IMR-90 (cell line): Measurements from ENCODE around the gene EIF3L. TPM values are rescaled to one million over a fixed set of nuclear protein-coding genes. Genes with fewer than 3 reads are reported as not detected.

Source experiments
- ATAC-seq: fragments of 200-7000 bp; cut with Tn5 transposase; 2 replicates; pipeline ENCODE4 v1.9.1; 2020; ENCODE audit warnings: low read depth, mild to moderate bottlenecking, moderate library complexity
- BruUV-seq: library from RNA; stranded (reverse); fragments of 400-500 nt; replicated peaks from 2 replicates; lab custom pipeline; 2021; lab: Mats Ljungman, UMichigan
- CTCF ChIA-PET: fragments of 300-600 bp; formaldehyde crosslinking; extraction: SDS; loops from one replicate; lab custom pipeline; 2021; ENCODE audit warnings: antibody characterized with exemption; lab: Yijun Ruan, JAX
- POLR2A ChIA-PET: fragments of 300-600 bp; sonication (Branson Sonifier 250); formaldehyde crosslinking; loops from one replicate; lab custom pipeline; 2022; ENCODE audit warnings: antibody characterized with exemption; ENCODE audit not compliant: unreplicated experiment; lab: Charles Lee
- DNase-seq: peaks from one replicate; pipeline ENCODE4 v3.0.0; 2013
- H2AFZ ChIP-seq: replicated peaks from 2 replicates; pipeline ENCODE3; 2013; ENCODE audit warnings: low read length, mild to moderate bottlenecking; ENCODE audit not compliant: poor library complexity
- H2AK5ac ChIP-seq: 2 replicates; pipeline ENCODE4 v1.6.1; 2013; ENCODE audit warnings: low read depth, low read length, inconsistent platforms
- H2AK9ac ChIP-seq: replicated peaks from 2 replicates; pipeline ENCODE3; 2013; ENCODE audit warnings: mild to moderate bottlenecking, low read depth, low read length, moderate library complexity; ENCODE audit not compliant: poor library complexity
- H2BK120ac ChIP-seq: 2 replicates; pipeline ENCODE4 v1.6.1; 2013; ENCODE audit warnings: low read depth, low read length, inconsistent platforms
- H2BK15ac ChIP-seq: 3 replicates; pipeline ENCODE4 v1.6.1; 2013; ENCODE audit warnings: low read depth, low read length, inconsistent platforms
- H2BK20ac ChIP-seq: 2 replicates; pipeline ENCODE4 v1.6.1; 2013; ENCODE audit warnings: low read depth, mild to moderate bottlenecking, inconsistent platforms, low read length, moderate library complexity
- H2BK5ac ChIP-seq: 2 replicates; pipeline ENCODE4 v1.6.1; 2013; ENCODE audit warnings: mild to moderate bottlenecking, low read depth, low read length, inconsistent platforms; ENCODE audit not compliant: poor library complexity, severe bottlenecking
- H3K14ac ChIP-seq: replicated peaks from 2 replicates; pipeline ENCODE4 v1.6.1; 2013; ENCODE audit warnings: low read depth, low read length, inconsistent platforms
- H3K18ac ChIP-seq: 2 replicates; pipeline ENCODE4 v1.6.1; 2013; ENCODE audit warnings: low read depth, low read length, control low read depth
- H3K23ac ChIP-seq: 2 replicates; pipeline ENCODE4 v1.6.1; 2013; ENCODE audit warnings: low read depth, low read length, inconsistent platforms
- H3K27ac ChIP-seq: 2 replicates; pipeline ENCODE4 v1.5.1; 2013; ENCODE audit warnings: mild to moderate bottlenecking, control low read depth, low read length; ENCODE audit not compliant: insufficient read depth
- H3K27me3 ChIP-seq: 2 replicates; pipeline ENCODE4 v1.6.1; 2013; ENCODE audit warnings: low read length; ENCODE audit not compliant: control insufficient read depth, insufficient read depth
- H3K36me3 ChIP-seq: 2 replicates; pipeline ENCODE4 v1.6.1; 2013; ENCODE audit warnings: low read length, mixed read lengths; ENCODE audit not compliant: control insufficient read depth, insufficient read depth
- H3K4ac ChIP-seq: 2 replicates; pipeline ENCODE4 v1.6.1; 2013; ENCODE audit warnings: low read depth, low read length, inconsistent platforms
- H3K4me1 ChIP-seq: 2 replicates; pipeline ENCODE4 v1.6.1; 2013; ENCODE audit warnings: low read length, mixed read lengths; ENCODE audit not compliant: control insufficient read depth, insufficient read depth
- H3K4me2 ChIP-seq: 2 replicates; pipeline ENCODE4 v1.6.1; 2013; ENCODE audit warnings: low read depth, mild to moderate bottlenecking, control low read depth, low read length, moderate library complexity
- H3K4me3 ChIP-seq: 2 replicates; pipeline ENCODE4 v1.5.1; 2013; ENCODE audit warnings: low read depth, mild to moderate bottlenecking, control low read depth, low read length, moderate library complexity; ENCODE audit not compliant: insufficient read depth
- H3K56ac ChIP-seq: 2 replicates; pipeline ENCODE4 v1.6.1; 2013; ENCODE audit warnings: low read length, inconsistent platforms; ENCODE audit not compliant: insufficient read depth; ENCODE audit errors: extremely low read depth
- H3K79me1 ChIP-seq, 2 experiments: 2 replicates each; pipeline ENCODE4 v1.6.1; 2013; ENCODE audit warnings: low read length in 2 of 2, inconsistent platforms in 1 of 2, low read depth in 1 of 2
- H3K9ac ChIP-seq: 2 replicates; pipeline ENCODE4 v1.6.1; 2013; ENCODE audit warnings: low read depth, low read length, control low read depth
- H3K9me1 ChIP-seq: 2 replicates; pipeline ENCODE4 v1.6.1; 2013; ENCODE audit warnings: low read length, inconsistent platforms; ENCODE audit not compliant: insufficient read depth
- H3K9me3 ChIP-seq: 2 replicates; pipeline ENCODE4 v1.6.1; 2013; ENCODE audit warnings: low read length; ENCODE audit not compliant: control insufficient read depth, insufficient read depth
- H4K20me1 ChIP-seq: 2 replicates; pipeline ENCODE4 v1.6.1; 2013; ENCODE audit warnings: low read length, inconsistent platforms; ENCODE audit not compliant: insufficient read depth
- H4K5ac ChIP-seq: 2 replicates; pipeline ENCODE4 v1.6.1; 2013; ENCODE audit warnings: mild to moderate bottlenecking, low read depth, low read length, control low read depth
- H4K8ac ChIP-seq, 2 experiments: 2 replicates each; pipeline ENCODE4 v1.6.1; 2013; ENCODE audit warnings: low read depth in 2 of 2, low read length in 2 of 2, control low read depth in 1 of 2, inconsistent platforms in 1 of 2
- H4K91ac ChIP-seq: 2 replicates; pipeline ENCODE4 v1.6.1; 2013; ENCODE audit warnings: low read depth, low read length, inconsistent platforms; ENCODE audit not compliant: insufficient read depth
- BHLHE40 ChIP-seq: fragments of 150-350 bp; IDR thresholded peaks from 2 replicates; pipeline ENCODE4 v1.6.1; 2016; ENCODE audit warnings: mild to moderate bottlenecking, low read depth, low read length
- CEBPB ChIP-seq: IDR thresholded peaks from 2 replicates; pipeline ENCODE4 v1.6.1; 2012; ENCODE audit warnings: low read depth, low read length, improper control_type of control experiment
- CHD1 ChIP-seq: IDR thresholded peaks from 2 replicates; pipeline ENCODE4 v1.6.1; 2012; ENCODE audit warnings: low read depth, low read length, improper control_type of control experiment
- CTCF ChIP-seq: conservative IDR thresholded peaks from 2 replicates; pipeline ENCODE4 v1.5.1; 2012; ENCODE audit warnings: mild to moderate bottlenecking, low read depth, low read length, improper control_type of control experiment
- ELK1 ChIP-seq: fragments of 150-350 bp; IDR thresholded peaks from 2 replicates; pipeline ENCODE4 v1.6.1; 2016; ENCODE audit warnings: low read depth, mild to moderate bottlenecking, low read length, moderate library complexity, borderline replicate concordance
- FOS ChIP-seq: fragments of 150-350 bp; IDR thresholded peaks from 2 replicates; pipeline ENCODE4 v1.6.1; 2016; ENCODE audit warnings: low read depth, low read length
- MXI1 ChIP-seq: IDR thresholded peaks from 2 replicates; pipeline ENCODE4 v1.6.1; 2012; ENCODE audit warnings: low read depth, mild to moderate bottlenecking, low read length, moderate library complexity, borderline replicate concordance
- NFE2L2 ChIP-seq: fragments of 150-350 bp; IDR thresholded peaks from 2 replicates; pipeline ENCODE4 v1.6.1; 2016; ENCODE audit warnings: low read depth, mild to moderate bottlenecking, low read length
- POLR2A ChIP-seq: IDR thresholded peaks from 2 replicates; pipeline ENCODE4 v1.6.1; 2012; ENCODE audit warnings: mild to moderate bottlenecking, low read depth, low read length
- RAD21 ChIP-seq: IDR thresholded peaks from 2 replicates; pipeline ENCODE4 v1.6.1; 2012; ENCODE audit warnings: low read length, improper control_type of control experiment
- RCOR1 ChIP-seq: IDR thresholded peaks from 2 replicates; pipeline ENCODE4 v1.6.1; 2012; ENCODE audit warnings: mild to moderate bottlenecking, low read length, improper control_type of control experiment; ENCODE audit not compliant: insufficient replicate concordance
- RFX5 ChIP-seq: IDR thresholded peaks from 2 replicates; pipeline ENCODE4 v1.8.0; 2012; ENCODE audit warnings: low read depth, mild to moderate bottlenecking, low read length, moderate library complexity
- SMC3 ChIP-seq: fragments of 150-350 bp; IDR thresholded peaks from 2 replicates; pipeline ENCODE4 v1.6.1; 2016; ENCODE audit warnings: low read depth, mild to moderate bottlenecking, antibody characterized with exemption, low read length, moderate library complexity
- WGBS, 2 experiments: methylation state at CpG; one replicate each; pipeline versions ENCODE4 v1.1.5 to v1.1.7; 2013; ENCODE audit warnings: missing lambda C conversion rate in 2 of 2; ENCODE audit not compliant: insufficient read length in 1 of 2; ENCODE audit errors: extremely low coverage in 2 of 2; 5-methylcytosine and 5-hydroxymethylcytosine counted together
- dilution Hi-C: fragments of 300-500 bp; cut with HindIII; formaldehyde crosslinking; loops from one replicate; pipeline ENCODE4 v1.14.3; 2018; ENCODE audit warnings: low sequenced_read_pairs; ENCODE audit not compliant: unreplicated experiment
- in situ Hi-C: fragments of 300-500 bp; cut with MboI; formaldehyde crosslinking; loops from 3 replicates; pipeline ENCODE4 v1.14.3; 2019; ENCODE audit warnings: low sequenced_read_pairs, inconsistent platforms, mixed read lengths
- intact Hi-C: fragments of 100-400 bp; cut with micrococcal nuclease; formaldehyde crosslinking; loops from 2 replicates; pipeline ENCODE4 v1.10.0; 2022
- polyA plus RNA-seq, 3 experiments: library from polyadenylated mRNA; depleted of rRNA; stranded (reverse); fragments of >200 nt; gene quantifications; 2 replicates each; pipeline ENCODE4 v1.2.3, GENCODE V29; 2012; ENCODE audit warnings: low replicate concordance in 1 of 3
- total RNA-seq: library from RNA; depleted of rRNA; stranded (reverse); fragments of >200 nt; gene quantifications from 2 replicates; pipeline ENCODE4 v1.2.3, GENCODE V29; 2012
- TF ChIP-seq, protein P1 (sequence below): fragments of 150-350 bp; IDR thresholded peaks from 2 replicates; pipeline ENCODE4 v1.6.1; 2017; ENCODE audit warnings: mild to moderate bottlenecking, antibody characterized with exemption, low read length, low read depth

The EIF3L gene
- total and polyA plus RNA-seq, 2 of the 4 experiments (the other 2 are of a cell fraction), result 391 to 593 TPM

- Histone ChIP-seq H2BK15ac (no peak overlapping the region), H2AK5ac (no peak overlapping the region), H3K18ac (no peak overlapping the region), H4K5ac (no peak overlapping the region), H3K9me1 (no peaks in the 10 kb centered on the region), H3K23ac (no peak overlapping the region), H2AFZ (peak overlapping the region; percentile 87), H3K79me1 (no peaks in the 10 kb centered on the region), H2BK5ac (no peak overlapping the region), H2AK9ac (peak overlapping the region; percentile 42), H3K27ac (no peak overlapping the region), H4K91ac (no peak overlapping the region), H2BK20ac (no peak overlapping the region), H3K9ac (no peak overlapping the region; the same call in 1 of the 2 replicates), H3K14ac (no peak overlapping the region), H3K4me1 (no peaks in the 10 kb centered on the region), H3K56ac (no peak overlapping the region), H3K36me3 (peaks cover 2% of the 10 kb centered on the region), H3K27me3 (peaks cover 27% of the 10 kb centered on the region), H2BK120ac (no peak overlapping the region), H3K4me3 (peak overlapping the region; percentile 47), H4K20me1 (no peaks in the 10 kb centered on the region), H3K4ac (no peak overlapping the region), H3K4me2 (peak overlapping the region; percentile 62), H4K8ac (no peak overlapping the region), H3K9me3 (no peaks in the 10 kb centered on the region)
- BruUV-seq, result no TSS peak
- dilution Hi-C loops, result no loop called here
- ATAC-seq (peak; percentile 61), DNase-seq (no peak)
- POLR2A ChIA-PET, result no interaction called here
- intact Hi-C loops, result no loop called here
- 17% methylated on average over 55 of the region's 135 CpGs; no CpG with 5 or more reads in 1 of the 2 experiments for WGBS, 2 experiments
- in situ Hi-C loops, result no loop called here
- CTCF ChIA-PET, result interaction anchor here (0.7 kb wide), 1 partner anchor 28 kb away, joined by 3 read pairs; no protein-coding TSS in a partner anchor
- no peak for TF ChIP-seq FOS
- TF ChIP-seq RAD21, result no peak
- TF ChIP-seq MXI1, result no peak
- no peak for TF ChIP-seq CTCF
- TF ChIP-seq BHLHE40, result no peak
- no peak for TF ChIP-seq POLR2A
- TF ChIP-seq ELK1, result no peak
- TF ChIP-seq CHD1, result no peak
- no peak for TF ChIP-seq RCOR1
- TF ChIP-seq, protein P1, sequence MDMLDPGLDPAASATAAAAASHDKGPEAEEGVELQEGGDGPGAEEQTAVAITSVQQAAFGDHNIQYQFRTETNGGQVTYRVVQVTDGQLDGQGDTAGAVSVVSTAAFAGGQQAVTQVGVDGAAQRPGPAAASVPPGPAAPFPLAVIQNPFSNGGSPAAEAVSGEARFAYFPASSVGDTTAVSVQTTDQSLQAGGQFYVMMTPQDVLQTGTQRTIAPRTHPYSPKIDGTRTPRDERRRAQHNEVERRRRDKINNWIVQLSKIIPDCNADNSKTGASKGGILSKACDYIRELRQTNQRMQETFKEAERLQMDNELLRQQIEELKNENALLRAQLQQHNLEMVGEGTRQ, result no peak
- TF ChIP-seq RFX5, result no peak
- no peak for TF ChIP-seq SMC3
- TF ChIP-seq CEBPB, result no peak
- no peak for TF ChIP-seq NFE2L2
Observed at GRCh38 chr22:37824674-37825641, 24.3 kb upstream of the EIF3L start.
